Esophagus squamous epithelium (tissue), 4 donors: ENCODE results near the gene ZSWIM6.

Experiments
- POLR2A ChIP-seq, 4 donors: fragments of 450-650 bp; IDR thresholded peaks; one replicate each; pipeline ENCODE4 v1.6.1; 2017; ENCODE audit warnings: antibody characterized with exemption in 4 of 4, mild to moderate bottlenecking in 4 of 4, moderate library complexity in 3 of 4
- TF ChIP-seq, protein P1 (sequence below), 6 experiments: fragments of 450-650 bp in 4 of 6; fragments of 200-600 bp in 2 of 6; sonication (generic) in 2 of 6; IDR thresholded peaks; one replicate each; pipeline ENCODE4 v1.5.1; 2016 to 2019; ENCODE audit warnings: antibody characterized with exemption in 6 of 6, mild to moderate bottlenecking in 4 of 6, moderate library complexity in 4 of 6

DNA sequence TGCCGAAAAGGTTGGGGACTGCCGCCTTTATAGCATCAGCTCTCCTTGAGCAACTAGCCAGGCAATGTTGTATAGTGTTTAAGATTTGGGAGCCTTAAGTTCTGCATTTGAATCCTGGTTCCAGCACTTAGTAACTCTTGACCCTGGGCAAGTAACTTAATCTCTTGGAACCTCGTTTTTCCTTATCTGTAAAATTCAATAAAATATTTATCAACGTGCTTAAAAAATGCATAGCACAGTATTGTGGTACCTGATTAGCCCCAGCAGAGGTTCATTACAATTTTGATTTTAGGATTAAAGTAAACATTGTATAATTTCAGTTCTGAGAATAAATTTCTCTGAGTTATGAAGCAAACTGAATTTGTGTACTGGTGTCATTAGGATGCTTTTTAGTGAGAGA lies 66.4 kb downstream of the ZSWIM6 start:
- TF ChIP-seq, protein P1, sequence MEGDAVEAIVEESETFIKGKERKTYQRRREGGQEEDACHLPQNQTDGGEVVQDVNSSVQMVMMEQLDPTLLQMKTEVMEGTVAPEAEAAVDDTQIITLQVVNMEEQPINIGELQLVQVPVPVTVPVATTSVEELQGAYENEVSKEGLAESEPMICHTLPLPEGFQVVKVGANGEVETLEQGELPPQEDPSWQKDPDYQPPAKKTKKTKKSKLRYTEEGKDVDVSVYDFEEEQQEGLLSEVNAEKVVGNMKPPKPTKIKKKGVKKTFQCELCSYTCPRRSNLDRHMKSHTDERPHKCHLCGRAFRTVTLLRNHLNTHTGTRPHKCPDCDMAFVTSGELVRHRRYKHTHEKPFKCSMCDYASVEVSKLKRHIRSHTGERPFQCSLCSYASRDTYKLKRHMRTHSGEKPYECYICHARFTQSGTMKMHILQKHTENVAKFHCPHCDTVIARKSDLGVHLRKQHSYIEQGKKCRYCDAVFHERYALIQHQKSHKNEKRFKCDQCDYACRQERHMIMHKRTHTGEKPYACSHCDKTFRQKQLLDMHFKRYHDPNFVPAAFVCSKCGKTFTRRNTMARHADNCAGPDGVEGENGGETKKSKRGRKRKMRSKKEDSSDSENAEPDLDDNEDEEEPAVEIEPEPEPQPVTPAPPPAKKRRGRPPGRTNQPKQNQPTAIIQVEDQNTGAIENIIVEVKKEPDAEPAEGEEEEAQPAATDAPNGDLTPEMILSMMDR (IDR thresholded peaks at IDR 0.05), result no peak
- no peak for TF ChIP-seq POLR2A (IDR thresholded peaks at IDR 0.05)
